Occipital lobe (tissue), 2 donors: ENCODE results near the gene RFX4. TPM values are rescaled to one million over a fixed set of nuclear protein-coding genes. Genes with fewer than 3 reads are reported as not detected.

Source experiments
- DNase-seq: peaks from one replicate; lab custom pipeline; 2025; lab: John Stamatoyannopoulos, UW
- total RNA-seq: library from RNA; depleted of rRNA; stranded (reverse); fragments of >200 nt; gene quantifications from one replicate; pipeline ENCODE4 v1.2.3, GENCODE V29; 2014

The RFX4 gene
- total RNA-seq, 1 donor from 2014 or later: 3.6 TPM

DNA sequence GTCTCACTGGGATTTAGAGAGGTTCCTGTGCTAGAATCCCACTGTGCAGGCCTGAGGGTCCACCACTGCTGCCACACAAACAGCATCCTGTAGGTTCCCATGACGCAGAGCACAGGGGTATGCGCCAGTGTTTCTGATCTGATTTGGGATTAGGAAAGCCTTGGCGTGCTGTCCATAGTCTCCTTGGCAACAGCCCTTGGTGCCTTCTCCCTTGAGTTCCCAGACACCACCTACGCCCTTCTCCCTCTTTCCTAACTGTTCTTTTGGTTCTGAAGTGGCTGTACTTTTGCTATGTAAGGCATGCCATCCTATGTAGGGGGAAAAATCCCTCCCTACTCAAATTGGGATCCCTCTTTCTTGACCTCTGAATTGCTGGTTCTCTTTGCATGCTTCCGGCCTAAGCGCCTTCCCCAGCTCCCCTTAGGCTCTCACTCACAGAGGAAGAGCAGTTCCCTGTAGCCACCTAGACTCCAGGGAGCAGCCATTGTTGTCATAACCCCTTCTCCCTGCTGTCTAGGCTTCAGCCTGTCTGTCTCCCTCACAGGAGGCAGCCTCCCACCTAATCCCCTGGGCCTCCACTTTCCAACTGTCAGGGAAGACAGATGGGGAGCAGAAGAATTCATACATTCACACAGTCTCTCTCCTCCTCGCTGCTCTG lies 176.9 kb downstream of the RFX4 start:
- peak; percentile 27 for DNase-seq

DNA sequence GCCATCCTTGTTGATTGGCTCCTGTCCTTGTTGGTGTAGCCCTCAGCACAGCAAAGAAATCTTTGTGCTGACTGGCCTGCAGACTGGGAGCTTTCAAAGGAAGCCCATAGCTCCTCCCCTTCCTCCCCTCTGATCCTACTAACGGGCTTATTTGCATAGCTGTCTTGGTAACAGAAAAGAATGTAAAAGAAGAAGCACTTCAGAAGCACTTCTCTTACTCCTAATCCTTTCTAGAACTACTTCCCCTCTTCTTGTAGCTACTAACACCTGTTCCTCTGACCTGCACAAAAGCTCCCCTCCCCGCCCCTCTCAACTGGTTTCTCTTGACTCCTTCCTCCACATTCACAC lies 177.4 kb downstream of the RFX4 start:
- DNase-seq: no peak

DNA sequence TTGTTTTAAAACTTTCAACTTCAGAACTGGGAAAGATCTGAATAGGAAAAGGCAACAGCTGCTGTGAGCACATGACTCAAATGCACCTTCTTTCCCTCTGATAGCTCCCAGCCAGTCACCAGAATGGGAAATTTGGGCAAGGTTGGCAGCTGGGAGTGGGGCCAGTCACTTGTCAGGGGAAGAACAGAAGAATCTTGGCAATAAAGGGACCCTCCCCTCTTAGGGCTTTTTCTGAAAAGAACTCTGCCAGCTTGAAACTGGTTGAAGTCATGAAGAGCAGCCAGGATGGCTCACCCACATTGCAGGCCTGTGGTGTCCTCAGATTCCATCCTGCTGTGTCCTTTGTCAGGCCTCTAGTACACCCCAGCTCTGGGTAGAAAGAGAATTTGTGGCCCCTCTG lies 181.4 kb downstream of the RFX4 start:
- DNase-seq: no peak

DNA sequence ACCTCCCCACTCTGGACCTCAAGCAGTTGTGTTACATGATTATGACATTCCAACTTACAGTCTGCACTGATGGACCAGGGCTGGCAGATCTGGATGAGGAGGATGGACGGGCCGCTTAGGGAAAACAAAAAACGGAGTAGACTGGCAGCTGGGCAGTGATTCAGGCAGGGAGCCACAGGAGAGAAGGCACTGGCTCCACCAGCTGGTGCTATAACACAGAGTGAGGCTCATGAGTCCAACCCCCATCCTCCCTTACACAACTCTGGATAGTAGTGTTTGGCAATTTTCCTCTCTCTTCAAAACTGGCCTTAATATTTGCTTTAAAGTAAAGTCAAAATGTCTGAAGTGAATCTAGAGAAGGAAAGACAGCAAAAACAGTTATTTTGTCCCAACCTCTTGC lies 181.9 kb downstream of the RFX4 start:
- DNase-seq: peak; percentile 18

DNA sequence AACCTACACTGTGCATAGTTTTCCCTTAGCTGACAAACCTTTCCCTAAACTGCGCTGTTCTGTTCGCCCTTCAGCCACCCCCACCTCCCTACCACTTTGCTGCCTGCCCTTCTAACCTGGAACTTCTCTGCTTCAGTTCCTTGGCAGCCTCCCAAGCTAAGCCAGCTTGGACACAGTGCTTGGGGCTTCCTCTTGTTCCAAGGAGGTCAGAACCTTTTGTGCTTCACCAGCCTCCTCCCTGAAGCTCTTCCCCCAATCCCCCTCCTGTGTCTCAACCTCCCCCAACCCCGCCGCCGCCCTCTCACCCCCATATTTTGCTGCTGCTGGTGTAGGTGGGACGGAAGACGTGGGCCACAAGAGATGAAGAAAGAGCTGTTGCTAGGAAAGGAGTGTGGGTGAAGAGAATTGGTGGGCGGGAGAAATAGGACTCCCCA lies 183.6 kb downstream of the RFX4 start:
- no peak for DNase-seq

DNA sequence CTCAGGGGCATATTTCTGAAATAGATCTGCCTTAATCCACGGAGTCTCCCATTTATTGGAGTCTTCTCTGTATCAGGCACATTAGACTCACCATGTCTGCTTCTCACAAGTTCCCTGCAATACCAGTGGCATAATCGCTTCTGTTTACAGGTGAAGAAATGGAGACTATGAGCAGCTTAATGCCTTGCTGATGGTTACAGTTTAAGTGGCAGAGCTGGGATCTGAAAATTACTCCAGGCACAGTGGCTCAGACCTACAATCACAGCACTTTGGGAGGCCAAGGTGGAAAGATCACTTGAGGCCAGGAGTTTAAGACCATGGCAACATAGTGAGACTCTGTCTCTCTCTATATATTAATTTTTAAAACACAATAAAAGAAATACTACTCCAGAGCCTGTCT lies 184.4 kb downstream of the RFX4 start:
- no peak for DNase-seq

DNA sequence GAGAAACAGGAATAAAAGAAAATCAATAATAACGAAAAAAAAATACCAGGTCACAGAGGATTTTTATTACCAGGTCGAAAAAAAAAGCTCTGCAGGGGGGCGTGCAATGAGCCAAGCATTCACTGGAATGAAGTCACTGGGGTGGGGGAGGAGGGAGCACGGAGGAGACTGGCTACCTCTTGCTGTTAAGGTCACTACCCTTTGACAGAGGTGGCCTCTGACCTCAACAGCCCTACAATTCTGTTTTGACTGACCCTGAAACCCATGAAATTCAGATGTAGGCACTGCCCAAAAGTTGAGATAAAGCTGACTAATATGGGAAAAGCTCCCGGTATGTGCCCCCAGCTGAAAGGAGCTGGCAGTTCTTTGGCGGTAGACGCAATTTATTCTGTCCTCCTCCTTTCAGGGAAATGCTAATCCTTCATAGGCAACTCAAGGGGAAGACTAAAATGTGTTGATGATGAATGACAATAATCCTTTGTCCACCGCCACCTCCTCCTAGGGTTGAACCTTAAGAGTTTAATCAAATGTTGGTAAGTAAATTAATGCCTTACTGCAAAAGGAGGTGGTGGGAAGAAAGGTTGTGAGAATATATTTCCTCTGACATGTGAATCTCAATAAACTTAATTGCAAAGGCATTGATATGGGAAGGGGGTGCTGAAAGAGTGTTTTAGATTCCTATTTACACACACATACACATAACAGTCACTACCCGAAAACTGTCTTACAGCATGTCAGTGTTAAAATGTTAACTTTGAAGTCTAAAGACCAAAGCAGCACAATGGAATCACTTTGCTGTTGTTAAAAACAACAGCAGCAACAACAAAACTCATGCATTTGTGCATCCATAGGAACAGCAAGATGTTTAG lies 185.4 kb downstream of the RFX4 start:
- DNase-seq: no peak

DNA sequence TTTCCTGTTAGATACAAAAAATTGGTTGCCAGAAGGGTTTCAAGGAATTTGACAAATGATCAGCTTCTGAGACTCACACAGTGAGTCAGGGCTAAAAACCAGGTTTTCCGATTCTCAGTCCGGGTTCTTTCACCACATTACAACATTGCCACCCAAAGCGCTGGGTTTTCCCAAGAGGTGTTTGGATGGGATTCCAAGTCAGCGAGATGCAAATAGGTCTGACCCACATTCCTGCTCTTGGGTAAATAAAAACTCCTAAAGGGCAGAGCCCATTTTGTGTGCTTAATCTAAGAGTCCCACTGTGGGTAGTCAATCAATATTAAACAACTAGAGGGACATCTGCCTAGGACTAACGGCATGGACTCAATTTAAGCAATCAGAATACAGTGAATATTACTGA lies 186.3 kb downstream of the RFX4 start:
- no peak for DNase-seq

DNA sequence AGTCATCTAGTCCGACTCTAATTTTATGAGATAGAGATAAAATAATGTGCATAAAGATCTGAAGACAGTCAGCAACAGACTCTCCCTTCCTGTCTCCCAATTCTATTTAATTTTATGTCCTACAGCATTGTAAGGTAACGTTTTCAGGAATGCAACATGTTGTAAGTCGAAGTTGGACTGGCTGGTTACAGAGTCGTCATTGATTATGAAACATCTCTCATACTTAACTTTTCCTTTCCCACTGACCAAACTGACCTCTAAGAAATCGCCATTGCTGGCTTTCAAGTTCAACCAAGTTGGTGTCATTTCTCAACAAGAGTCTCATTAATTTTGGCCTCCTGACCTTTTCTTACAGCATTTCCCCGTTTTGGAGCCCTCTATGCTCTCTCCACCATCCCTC lies 186.7 kb downstream of the RFX4 start:
- DNase-seq: no peak

DNA sequence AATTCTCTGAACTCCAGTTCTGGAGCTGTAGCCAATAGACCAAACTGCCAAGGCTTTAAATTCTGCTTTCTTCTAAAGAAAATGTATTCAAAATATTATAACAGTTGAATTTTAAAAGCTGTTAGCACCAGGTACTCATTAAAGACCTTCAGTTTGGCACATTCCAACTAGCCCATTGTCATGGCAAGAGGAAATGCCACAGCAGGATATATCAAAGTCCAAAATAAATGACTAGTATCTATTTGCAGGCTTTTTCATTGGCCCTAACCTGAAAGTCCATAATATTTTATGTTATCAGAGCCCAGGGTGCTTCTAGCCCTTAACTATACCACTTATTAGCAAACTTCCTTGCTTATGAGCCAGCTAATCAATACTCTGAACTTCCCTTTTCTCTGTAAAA lies 188.6 kb downstream of the RFX4 start:
- no peak for DNase-seq

DNA sequence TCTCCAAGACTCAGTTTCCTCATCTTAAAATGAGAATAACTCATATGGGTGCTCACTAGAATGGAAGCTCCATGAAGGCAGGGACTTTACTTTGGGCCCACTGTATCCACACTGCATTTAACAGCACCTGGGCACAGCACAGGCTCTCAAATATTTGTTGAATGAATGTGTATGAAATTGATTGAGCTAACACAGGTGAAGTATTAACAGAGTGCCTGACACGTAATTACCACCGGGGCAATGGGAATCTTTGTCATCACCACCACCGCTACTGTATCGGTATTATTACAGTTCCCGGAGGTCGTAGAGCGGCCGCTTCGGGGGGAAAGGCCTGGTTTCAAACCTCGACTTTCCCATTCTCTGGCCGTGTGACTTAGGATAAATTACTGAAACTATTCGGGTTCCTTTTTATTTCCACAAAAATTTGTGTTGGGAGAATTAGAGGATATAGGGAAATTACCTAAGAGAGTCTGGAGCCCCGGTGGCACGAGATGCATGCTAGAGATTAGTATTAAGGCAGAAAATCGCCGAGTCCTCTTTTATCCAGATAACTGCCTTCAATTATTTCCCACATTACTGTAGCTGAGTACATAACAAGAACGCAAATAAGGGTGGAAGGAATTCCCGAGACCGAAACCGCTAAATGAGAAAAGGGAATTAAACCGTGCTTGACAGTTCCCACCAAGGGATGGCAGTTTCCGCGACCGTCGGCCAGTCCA lies 190.6 kb downstream of the RFX4 start:
- DNase-seq: no peak

DNA sequence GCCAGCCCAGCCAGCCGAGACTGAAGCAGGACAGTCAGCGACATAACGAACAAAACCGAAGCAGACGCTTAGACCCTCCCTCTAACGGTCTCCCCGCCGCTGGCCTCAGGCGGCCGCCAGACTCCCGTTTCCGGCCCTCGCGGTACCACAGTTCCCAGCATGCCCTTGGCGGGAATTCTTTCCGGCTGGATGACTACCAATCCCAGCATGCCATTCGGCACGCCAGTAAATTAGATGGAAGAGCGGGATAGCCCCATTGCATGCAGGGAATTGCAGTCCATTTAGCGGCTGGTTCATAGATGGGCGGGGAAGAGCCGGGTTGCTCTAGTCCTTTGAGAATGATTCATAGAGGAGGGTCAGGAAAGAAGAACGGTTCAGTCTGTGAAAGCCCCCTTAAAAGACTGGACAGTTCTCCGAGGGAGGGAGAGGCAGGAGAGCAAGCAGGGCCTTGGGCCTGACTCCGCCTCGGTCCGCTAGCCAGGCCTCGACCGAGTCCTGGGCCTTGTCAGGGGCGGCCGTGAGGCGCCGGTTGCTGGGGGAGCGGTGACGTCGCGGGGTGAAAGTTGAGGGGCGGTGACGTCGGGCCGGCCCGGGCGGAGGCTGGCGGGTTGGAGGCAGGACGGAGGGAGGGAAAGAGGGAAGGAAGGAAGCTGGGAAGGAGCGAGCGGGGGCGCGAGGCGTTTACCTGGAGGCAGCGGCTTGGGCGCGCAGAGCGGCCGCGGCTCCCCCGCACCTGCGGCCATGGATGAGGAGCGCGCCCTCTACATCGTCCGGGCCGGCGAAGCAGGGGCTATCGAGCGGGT lies 191.4 kb downstream of the RFX4 start, which contains the start of gene RIC8B:
Gene RIC8B (plus strand): TSS at position 678 of the 803 bp plus-strand sequence. CDS start 64 bp downstream, at position 742.
- DNase-seq: peak; percentile 98

DNA sequence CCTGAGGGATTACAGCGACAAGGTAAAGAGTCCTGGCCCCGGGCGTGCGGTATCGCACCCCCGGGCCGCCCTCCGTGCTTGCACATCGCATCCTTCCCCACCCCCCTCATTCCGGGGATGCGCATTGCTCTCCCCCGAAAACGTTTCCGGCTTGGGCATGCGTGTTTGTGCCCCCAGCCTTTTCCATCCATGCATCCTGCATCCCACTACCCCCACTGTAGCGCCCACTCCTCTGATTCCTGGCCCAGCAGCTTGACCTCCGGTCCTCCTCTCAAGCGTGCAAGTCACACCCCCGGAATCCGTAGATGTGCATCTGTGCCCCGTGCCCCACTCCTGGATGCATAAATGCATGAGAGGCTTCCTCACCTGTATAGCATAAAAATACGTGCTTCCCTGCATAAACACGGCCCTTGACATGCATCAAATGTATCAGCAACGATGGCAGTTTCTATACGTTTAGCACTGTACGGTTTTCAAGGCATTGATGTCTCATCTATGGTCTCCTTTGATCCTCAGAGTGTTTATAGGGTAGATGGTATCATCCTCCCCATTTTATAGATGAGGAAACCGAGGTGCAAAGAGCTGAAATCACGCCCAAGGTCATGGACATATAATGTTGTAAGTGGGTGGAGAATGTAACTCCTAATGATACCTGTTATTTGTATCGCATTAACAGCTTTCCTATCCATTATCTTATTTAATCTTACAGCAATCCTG lies 192.2 kb downstream of the RFX4 start:
- no peak for DNase-seq

DNA sequence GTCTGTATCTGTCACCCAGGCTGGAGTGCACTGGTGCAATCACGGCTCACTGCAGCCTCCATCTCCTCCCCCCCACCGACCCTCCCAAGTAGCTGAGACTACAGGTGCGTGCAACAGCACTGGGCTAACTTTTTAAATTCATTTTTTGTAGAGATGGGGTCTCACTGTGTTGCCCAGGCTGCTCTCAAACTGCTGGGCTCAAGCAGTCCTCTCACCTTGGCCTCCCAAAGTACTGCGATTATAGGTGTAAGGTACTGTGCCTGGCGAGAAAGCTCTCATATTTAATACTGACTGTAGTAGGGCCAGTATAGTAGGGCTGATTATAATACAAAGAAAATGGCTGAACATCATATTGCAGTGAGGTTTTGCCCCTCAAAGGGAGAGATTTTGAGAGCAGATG lies 194.1 kb downstream of the RFX4 start:
- DNase-seq: no peak

DNA sequence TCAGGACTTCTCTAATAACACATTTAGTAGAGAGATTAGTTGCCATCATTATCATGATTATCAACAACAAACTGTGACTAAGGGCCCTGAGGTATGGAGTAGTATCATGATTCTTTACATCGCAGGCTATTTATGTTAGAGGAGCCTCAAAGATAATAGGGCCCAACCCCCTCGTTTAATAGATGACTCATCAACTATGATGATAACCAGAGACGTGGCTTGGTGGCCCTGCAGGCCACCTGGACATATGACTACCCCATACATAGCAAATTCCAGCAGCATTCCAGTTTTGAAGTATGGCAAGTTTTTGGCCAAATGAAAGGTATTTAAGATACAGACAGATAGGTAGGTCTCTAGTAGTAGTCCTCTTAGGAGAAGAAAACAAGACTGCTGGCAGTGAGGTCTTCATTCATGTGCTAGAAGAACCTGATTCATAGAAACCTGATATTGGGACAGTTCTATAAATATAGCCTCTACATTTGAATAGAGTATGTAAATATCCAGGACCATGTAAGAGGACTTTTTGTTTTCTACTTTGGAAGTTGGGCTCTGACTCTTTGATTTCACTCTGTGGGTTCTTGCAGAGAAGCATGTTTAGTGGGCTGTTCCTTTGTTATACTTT lies 197.3 kb downstream of the RFX4 start:
- no peak for DNase-seq

DNA sequence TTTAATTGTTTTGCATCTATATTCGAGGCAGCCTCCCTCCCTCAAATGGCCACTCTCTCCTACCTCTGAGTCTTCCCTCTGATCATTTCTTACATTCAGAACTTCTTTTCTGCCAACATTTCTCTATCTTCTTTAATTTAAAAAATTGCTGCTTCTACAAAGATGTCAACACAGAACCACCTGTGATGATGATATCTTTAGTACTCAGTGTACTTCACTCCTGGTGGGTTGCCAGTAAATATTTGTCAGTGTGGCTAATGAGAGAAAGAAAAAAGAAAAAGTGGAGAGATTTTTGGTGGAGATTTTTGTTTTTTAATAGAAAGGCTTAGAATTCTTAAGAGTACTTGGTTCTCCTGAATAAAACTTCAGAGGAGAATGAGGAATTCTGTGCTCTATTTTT lies 199.8 kb downstream of the RFX4 start:
- no peak for DNase-seq

DNA sequence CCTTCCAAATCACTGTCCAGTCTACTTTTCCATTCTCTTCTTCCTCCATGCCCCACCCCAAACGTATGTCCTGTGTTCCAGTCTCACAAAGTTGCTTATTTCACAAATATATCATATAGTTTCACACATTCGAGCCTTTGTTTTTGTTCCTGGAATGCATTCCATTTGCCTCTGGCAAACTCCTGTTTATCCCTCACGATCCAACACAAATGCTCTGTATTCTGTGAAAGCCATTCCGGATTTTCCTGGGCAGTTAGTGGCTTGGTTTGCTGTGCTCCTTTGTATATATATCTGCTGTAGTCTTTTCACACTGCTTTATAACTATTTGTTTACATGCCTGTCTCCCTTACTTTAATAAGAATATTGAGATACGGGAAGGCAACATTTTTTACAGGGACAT lies 200.7 kb downstream of the RFX4 start:
- DNase-seq: no peak

DNA sequence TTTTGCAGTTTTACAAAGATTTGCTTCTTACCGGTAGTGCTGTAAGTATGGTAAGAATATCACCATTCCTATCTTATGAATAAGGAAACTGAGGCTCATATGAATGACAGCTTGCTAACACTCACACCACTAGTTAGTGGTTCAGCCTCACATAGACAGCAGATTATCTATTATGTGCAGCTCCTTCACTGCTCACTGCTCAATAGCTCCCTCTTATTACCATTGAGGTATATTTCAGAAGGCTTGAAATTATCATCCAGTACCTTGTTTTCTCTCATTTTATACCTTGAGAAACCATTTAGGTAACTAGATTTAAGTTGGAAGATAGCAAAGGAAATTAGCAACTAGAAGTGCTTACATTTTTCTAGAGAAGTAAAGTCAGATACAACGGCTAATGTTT lies 207.2 kb downstream of the RFX4 start:
- DNase-seq: no peak

DNA sequence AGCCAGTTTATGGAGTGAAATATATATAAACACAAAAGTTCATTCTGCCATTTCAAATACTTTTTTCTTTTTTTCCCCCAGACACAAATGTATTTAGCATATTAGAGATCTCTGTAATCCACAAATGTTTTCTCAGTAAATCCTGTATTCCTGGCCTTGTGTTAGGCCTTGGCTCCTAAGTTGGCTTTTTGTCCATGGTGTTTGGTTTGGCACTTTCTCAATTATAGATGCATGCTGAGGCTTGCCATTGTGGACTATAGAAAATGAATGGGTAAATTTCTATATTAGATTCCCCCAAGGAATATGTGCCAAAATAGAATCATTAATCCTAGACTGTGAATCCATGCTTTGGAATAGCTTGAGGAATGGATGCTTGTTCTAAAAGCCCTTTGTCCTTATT lies 208.7 kb downstream of the RFX4 start:
- DNase-seq: no peak

DNA sequence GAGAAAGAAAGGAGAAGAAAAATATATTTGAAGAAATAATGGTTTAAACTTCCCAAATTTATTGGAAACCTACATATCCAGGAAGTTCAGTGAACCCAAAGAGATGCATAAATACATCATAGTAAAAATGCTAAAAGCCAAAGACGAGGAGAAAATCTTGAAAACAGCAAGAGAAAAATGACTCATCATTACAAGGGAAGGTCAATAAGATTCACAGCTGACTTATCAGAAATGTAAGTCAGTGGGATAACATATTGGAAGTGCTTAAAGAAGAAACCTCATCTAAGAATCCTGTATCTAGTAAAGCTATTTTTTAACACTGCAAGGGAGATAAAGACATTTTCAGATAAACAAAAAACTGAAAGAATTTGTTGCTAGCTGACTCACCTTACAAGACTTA lies 211.6 kb downstream of the RFX4 start:
- no peak for DNase-seq
